Measurements from ENCODE around the gene SERPINA3. TPM values are rescaled to one million over a fixed set of nuclear protein-coding genes. Genes with fewer than 3 reads are reported as not detected.
A peak's percentile ranks its signal among the peaks of the same experiment; 100 is the strongest.

Gene SERPINA3
- not detected for total RNA-seq

GRCh38 chr14:94612174-94612573, at the start of gene SERPINA3:
Gene SERPINA3, plus strand, starts transcription at chr14:94612391. Its CDS starts 2,051 bp downstream, at chr14:94614442.
- H3K4me3 ChIP-seq (ENCODE audit: low read length in 3 of 3) = no peak within 1 kb of the TSS
- no peak within 1 kb of the TSS for H3K27ac ChIP-seq (ENCODE audit: low read depth, low read length)
- no peaks in the 10 kb centered on the region for H3K27me3 ChIP-seq (ENCODE audit: control insufficient read depth in 3 of 3, insufficient read depth in 3 of 3, low read length in 3 of 3)

DNA sequence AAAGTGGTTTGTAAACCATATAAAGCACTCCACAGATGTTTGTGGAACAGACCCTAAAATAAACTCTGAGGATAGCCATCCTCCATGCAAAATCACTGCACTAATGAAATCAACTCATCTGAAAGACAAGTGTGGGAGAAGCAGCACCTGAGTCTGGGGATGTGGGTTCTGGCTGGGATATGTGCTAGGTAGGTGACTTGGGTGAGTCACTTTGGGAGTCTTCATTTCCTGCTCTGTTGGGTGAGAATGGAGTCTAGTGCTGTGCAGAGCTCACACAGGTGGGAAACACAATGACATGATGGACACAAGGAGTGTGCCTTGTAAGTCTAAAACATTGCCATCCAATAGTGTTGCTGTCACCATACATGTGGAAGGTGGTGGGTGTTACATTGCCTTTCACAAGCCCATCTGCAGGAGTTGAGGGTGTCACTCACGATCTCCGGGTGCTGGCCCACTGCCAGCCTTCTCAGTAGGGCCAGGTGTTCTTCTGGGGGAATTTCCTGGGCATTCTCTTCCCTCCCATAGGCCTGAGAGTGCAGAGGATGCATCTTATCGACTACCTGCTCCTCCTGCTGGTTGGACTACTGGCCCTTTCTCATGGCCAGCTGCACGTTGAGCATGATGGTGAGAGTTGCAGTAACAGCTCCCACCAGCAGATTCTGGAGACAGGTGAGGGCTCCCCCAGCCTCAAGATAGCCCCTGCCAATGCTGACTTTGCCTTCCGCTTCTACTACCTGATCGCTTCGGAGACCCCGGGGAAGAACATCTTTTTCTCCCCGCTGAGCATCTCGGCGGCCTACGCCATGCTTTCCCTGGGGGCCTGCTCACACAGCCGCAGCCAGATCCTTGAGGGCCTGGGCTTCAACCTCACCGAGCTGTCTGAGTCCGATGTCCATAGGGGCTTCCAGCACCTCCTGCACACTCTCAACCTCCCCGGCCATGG, 49.0 kb upstream of the SERPINA3 start:
- no peak overlapping the region for H3K4me3 ChIP-seq (ENCODE audit: low read length in 3 of 3)
- H3K36me3 ChIP-seq (ENCODE audit: control insufficient read depth in 3 of 3, insufficient read depth in 3 of 3, low read length in 3 of 3) = no peaks in the 10 kb centered on the region
- no peaks in the 10 kb centered on the region for H3K9me3 ChIP-seq (ENCODE audit: control insufficient read depth in 3 of 3, low read length in 3 of 3)
- H3K27me3 ChIP-seq (ENCODE audit: control insufficient read depth in 3 of 3, insufficient read depth in 3 of 3, low read length in 3 of 3) = no peaks in the 10 kb centered on the region
- peaks cover 0 to 15% (median 8%) of the 10 kb centered on the region in 3 donors for H3K4me1 ChIP-seq (ENCODE audit: control insufficient read depth in 3 of 3, insufficient read depth in 3 of 3, low read length in 3 of 3)
- no peak overlapping the region for H3K9ac ChIP-seq (ENCODE audit: low read depth in 1 of 3, low read length in 3 of 3)
- H3K27ac ChIP-seq (ENCODE audit: low read depth, low read length) = no peak overlapping the region

More at GRCh38 chr14:94612174-94612573, at the start of gene SERPINA3:
- Histone ChIP-seq H3K36me3 (ENCODE audit: control insufficient read depth in 3 of 3, insufficient read depth in 3 of 3, low read length in 3 of 3) (no peaks in the 10 kb centered on the region), H3K4me1 (ENCODE audit: control insufficient read depth in 3 of 3, insufficient read depth in 3 of 3, low read length in 3 of 3) (no peaks in the 10 kb centered on the region), H3K9ac (ENCODE audit: low read depth in 1 of 3, low read length in 3 of 3) (no peak within 1 kb of the TSS), H3K9me3 (ENCODE audit: control insufficient read depth in 3 of 3, low read length in 3 of 3) (peaks cover 0 to under 1% (median 0%) of the 10 kb centered on the region in 3 donors)

GRCh38 chr14:94564381-94564780, 47.8 kb upstream of the SERPINA3 start:
- no peaks in the 10 kb centered on the region for H3K9me3 ChIP-seq (ENCODE audit: control insufficient read depth in 3 of 3, low read length in 3 of 3)

DNA sequence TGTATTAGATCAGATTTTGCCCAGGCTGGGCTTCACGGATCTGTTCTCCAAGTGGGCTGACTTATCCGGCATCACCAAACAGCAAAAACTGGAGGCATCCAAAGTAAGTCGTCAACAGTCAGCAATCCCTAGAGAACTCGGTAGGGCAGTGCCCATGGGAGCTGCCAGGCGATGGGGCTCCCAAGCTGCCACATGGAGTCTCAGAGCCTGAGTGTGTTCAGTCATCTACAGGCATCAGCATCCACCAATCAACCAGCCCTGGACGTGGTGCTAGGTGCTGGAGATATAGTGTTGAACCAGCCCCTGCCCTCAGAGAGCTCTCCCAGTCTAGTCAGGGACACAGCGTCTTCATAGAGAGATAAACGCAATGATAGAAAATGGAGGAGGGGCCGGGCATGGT, 44.0 kb upstream of the SERPINA3 start:
- H3K4me1 ChIP-seq (ENCODE audit: control insufficient read depth in 3 of 3, insufficient read depth in 3 of 3, low read length in 3 of 3) = peaks cover 5 to 8% (median 6%) of the 10 kb centered on the region in 3 donors
- no peaks in the 10 kb centered on the region for H3K36me3 ChIP-seq (ENCODE audit: control insufficient read depth in 3 of 3, insufficient read depth in 3 of 3, low read length in 3 of 3)
- no peaks in the 10 kb centered on the region for H3K9me3 ChIP-seq (ENCODE audit: control insufficient read depth in 3 of 3, low read length in 3 of 3)
- no peak overlapping the region for H3K4me3 ChIP-seq (ENCODE audit: low read length in 3 of 3)
- H3K27me3 ChIP-seq (ENCODE audit: control insufficient read depth in 3 of 3, insufficient read depth in 3 of 3, low read length in 3 of 3) = no peaks in the 10 kb centered on the region
- H3K27ac ChIP-seq (ENCODE audit: low read depth, low read length) = no peak overlapping the region
- H3K9ac ChIP-seq (ENCODE audit: low read depth in 1 of 3, low read length in 3 of 3) = no peak overlapping the region

More at GRCh38 chr14:94564381-94564780, 47.8 kb upstream of the SERPINA3 start:
- H3K27me3 ChIP-seq (ENCODE audit: control insufficient read depth in 3 of 3, insufficient read depth in 3 of 3, low read length in 3 of 3) = no peaks in the 10 kb centered on the region
- H3K9ac ChIP-seq (ENCODE audit: low read depth in 1 of 3, low read length in 3 of 3) = no peak overlapping the region
- peaks cover 0 to 14% (median 8%) of the 10 kb centered on the region in 3 donors for H3K4me1 ChIP-seq (ENCODE audit: control insufficient read depth in 3 of 3, insufficient read depth in 3 of 3, low read length in 3 of 3)
- no peak overlapping the region for H3K4me3 ChIP-seq (ENCODE audit: low read length in 3 of 3)
- H3K36me3 ChIP-seq (ENCODE audit: control insufficient read depth in 3 of 3, insufficient read depth in 3 of 3, low read length in 3 of 3) = no peaks in the 10 kb centered on the region
- H3K27ac ChIP-seq (ENCODE audit: low read depth, low read length) = no peak overlapping the region

- H3K4me1 ChIP-seq (ENCODE audit: control insufficient read depth in 3 of 3, insufficient read depth in 3 of 3, low read length in 3 of 3) = peaks cover 5 to 8% (median 6%) of the 10 kb centered on the region in 3 donors
- no peaks in the 10 kb centered on the region for H3K9me3 ChIP-seq (ENCODE audit: control insufficient read depth in 3 of 3, low read length in 3 of 3)
- H3K9ac ChIP-seq (ENCODE audit: low read depth in 1 of 3, low read length in 3 of 3) = no peak overlapping the region
- H3K27ac ChIP-seq (ENCODE audit: low read depth, low read length) = no peak overlapping the region
- no peaks in the 10 kb centered on the region for H3K27me3 ChIP-seq (ENCODE audit: control insufficient read depth in 3 of 3, insufficient read depth in 3 of 3, low read length in 3 of 3)
- no peak overlapping the region for H3K4me3 ChIP-seq (ENCODE audit: low read length in 3 of 3)
- H3K36me3 ChIP-seq (ENCODE audit: control insufficient read depth in 3 of 3, insufficient read depth in 3 of 3, low read length in 3 of 3) = no peaks in the 10 kb centered on the region
These were observed 42.7 kb upstream of the SERPINA3 start for GRCh38 chr14:94569381-94570001.

DNA sequence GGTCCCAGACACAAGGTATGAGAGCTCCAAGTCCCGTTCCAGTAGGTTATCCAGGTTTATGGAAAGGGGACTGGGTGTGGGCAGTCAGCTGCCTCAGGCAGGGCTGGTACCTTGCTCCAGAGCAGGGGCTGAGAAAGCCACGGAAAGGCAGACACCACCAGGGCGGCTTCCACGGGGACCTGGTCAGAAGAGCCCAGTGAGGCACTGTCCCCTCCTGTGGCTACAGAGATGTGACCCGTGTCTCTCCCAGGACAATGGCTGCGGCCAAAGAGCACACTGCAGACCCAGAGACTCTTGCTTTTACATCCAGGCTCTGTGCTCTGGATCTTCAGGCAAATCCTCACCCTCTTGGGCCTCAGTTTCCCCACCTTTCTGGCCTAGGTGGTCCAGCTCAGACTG, 42.2 kb upstream of the SERPINA3 start:
- peaks cover 5 to 8% (median 6%) of the 10 kb centered on the region in 3 donors for H3K4me1 ChIP-seq (ENCODE audit: control insufficient read depth in 3 of 3, insufficient read depth in 3 of 3, low read length in 3 of 3)
- no peak overlapping the region for H3K27ac ChIP-seq (ENCODE audit: low read depth, low read length)
- H3K4me3 ChIP-seq (ENCODE audit: low read length in 3 of 3) = no peak overlapping the region
- H3K9ac ChIP-seq (ENCODE audit: low read depth in 1 of 3, low read length in 3 of 3) = no peak overlapping the region
- H3K36me3 ChIP-seq (ENCODE audit: control insufficient read depth in 3 of 3, insufficient read depth in 3 of 3, low read length in 3 of 3) = no peaks in the 10 kb centered on the region
- H3K9me3 ChIP-seq (ENCODE audit: control insufficient read depth in 3 of 3, low read length in 3 of 3) = no peaks in the 10 kb centered on the region
- H3K27me3 ChIP-seq (ENCODE audit: control insufficient read depth in 3 of 3, insufficient read depth in 3 of 3, low read length in 3 of 3) = no peaks in the 10 kb centered on the region

DNA sequence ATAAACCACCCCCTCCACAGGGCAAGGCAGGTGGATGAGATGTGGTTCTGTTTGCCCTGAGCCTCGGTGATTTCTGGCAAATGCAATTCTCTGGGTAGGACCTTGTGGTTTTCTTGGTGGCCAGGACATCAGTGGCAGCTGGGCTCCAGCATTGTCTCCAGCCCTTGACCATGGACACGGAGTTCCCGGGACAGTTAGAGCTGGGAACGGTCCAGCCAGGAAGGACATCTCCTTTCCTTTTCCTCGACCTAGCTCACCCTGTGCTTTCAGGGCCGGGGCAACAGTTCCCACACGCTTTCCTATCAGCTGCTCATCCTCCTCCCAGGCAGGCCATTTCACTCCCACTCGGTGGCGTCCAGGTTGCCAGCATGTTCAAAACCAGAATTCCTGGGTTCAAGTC, 41.8 kb upstream of the SERPINA3 start:
- Histone ChIP-seq H3K9me3 (ENCODE audit: control insufficient read depth in 3 of 3, low read length in 3 of 3) (no peaks in the 10 kb centered on the region), H3K4me3 (ENCODE audit: low read length in 3 of 3) (no peak overlapping the region), H3K9ac (ENCODE audit: low read depth in 1 of 3, low read length in 3 of 3) (no peak overlapping the region), H3K4me1 (ENCODE audit: control insufficient read depth in 3 of 3, insufficient read depth in 3 of 3, low read length in 3 of 3) (peaks cover 5 to 8% (median 6%) of the 10 kb centered on the region in 3 donors), H3K27me3 (ENCODE audit: control insufficient read depth in 3 of 3, insufficient read depth in 3 of 3, low read length in 3 of 3) (no peaks in the 10 kb centered on the region), H3K27ac (ENCODE audit: low read depth, low read length) (no peak overlapping the region), H3K36me3 (ENCODE audit: control insufficient read depth in 3 of 3, insufficient read depth in 3 of 3, low read length in 3 of 3) (no peaks in the 10 kb centered on the region)

- Histone ChIP-seq H3K9ac (ENCODE audit: low read depth in 1 of 3, low read length in 3 of 3) (no peak overlapping the region), H3K4me1 (ENCODE audit: control insufficient read depth in 3 of 3, insufficient read depth in 3 of 3, low read length in 3 of 3) (peaks cover 5 to 8% (median 6%) of the 10 kb centered on the region in 3 donors), H3K9me3 (ENCODE audit: control insufficient read depth in 3 of 3, low read length in 3 of 3) (no peaks in the 10 kb centered on the region), H3K27me3 (ENCODE audit: control insufficient read depth in 3 of 3, insufficient read depth in 3 of 3, low read length in 3 of 3) (no peaks in the 10 kb centered on the region), H3K4me3 (ENCODE audit: low read length in 3 of 3) (no peak overlapping the region), H3K36me3 (ENCODE audit: control insufficient read depth in 3 of 3, insufficient read depth in 3 of 3, low read length in 3 of 3) (no peaks in the 10 kb centered on the region), H3K27ac (ENCODE audit: low read depth, low read length) (peak overlapping the region; percentile 39)
These were observed 40.8 kb upstream of the SERPINA3 start for GRCh38 chr14:94571395-94571794.

DNA sequence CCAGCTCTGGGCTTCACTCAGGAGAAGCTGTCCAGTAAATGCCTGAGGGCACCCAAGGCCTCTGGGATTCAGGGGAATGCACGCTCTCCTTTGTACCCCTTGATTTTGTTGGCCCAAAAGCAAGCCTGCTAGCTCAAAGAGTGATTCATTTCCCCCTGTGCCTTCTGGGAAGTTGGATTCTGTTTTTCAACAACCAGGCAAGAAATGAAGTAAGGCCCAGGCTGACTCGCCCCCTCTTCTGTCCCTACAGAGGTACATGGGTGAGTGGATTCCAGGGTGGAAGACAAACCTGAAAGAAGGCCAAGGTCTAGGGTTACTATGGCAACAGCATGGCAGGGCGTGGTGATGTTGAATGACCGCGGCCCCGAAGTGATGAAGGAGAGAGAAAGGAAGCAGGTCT, 40.2 kb upstream of the SERPINA3 start:
- Histone ChIP-seq H3K27ac (ENCODE audit: low read depth, low read length) (peak overlapping the region; percentile 18), H3K9ac (ENCODE audit: low read depth in 1 of 3, low read length in 3 of 3) (no peak overlapping the region)

More for the DNA sequence above, 40.2 kb upstream of the SERPINA3 start:
- Histone ChIP-seq H3K4me3 (ENCODE audit: low read length in 3 of 3) (no peak overlapping the region), H3K9me3 (ENCODE audit: control insufficient read depth in 3 of 3, low read length in 3 of 3) (no peaks in the 10 kb centered on the region), H3K27me3 (ENCODE audit: control insufficient read depth in 3 of 3, insufficient read depth in 3 of 3, low read length in 3 of 3) (no peaks in the 10 kb centered on the region), H3K36me3 (ENCODE audit: control insufficient read depth in 3 of 3, insufficient read depth in 3 of 3, low read length in 3 of 3) (no peaks in the 10 kb centered on the region), H3K4me1 (ENCODE audit: control insufficient read depth in 3 of 3, insufficient read depth in 3 of 3, low read length in 3 of 3) (peaks cover 5 to 8% (median 6%) of the 10 kb centered on the region in 3 donors)

Measured in skeletal muscle tissue (tissue), 4 donors.